ENCODE data around the gene CDC42EP4. TPM values are rescaled to one million over a fixed set of nuclear protein-coding genes. Genes with fewer than 3 reads are reported as not detected.

Gene CDC42EP4
- total and polyA plus RNA-seq, 10 of the 15 experiments (the other 5 are each of a cell fraction or from before 2014, with no cell fraction given): 0.05 to 7.1 (median 2.7) TPM

GRCh38 chr17:73272906-73273218 lies 38.9 kb downstream of the CDC42EP4 start:
- H4K20me1 ChIP-seq (ENCODE audit: control insufficient read depth, insufficient read depth): no peaks in the 10 kb centered on the region
- ChIA-PET RAD21 (ENCODE audit: unreplicated experiment) (interaction anchor here (2.3 kb wide), 1 partner anchor 25 kb away, joined by 8 read pairs; no protein-coding TSS in a partner anchor), SMC1A (ENCODE audit: uncharacterized antibody, unreplicated experiment) (no interaction called here), CTCF (interaction anchor here (1.3 kb wide), 1 partner anchor 9 kb away, joined by 3 read pairs; no protein-coding TSS in a partner anchor), POLR2A (no interaction called here)
- H3K4me1 ChIP-seq (ENCODE audit: control insufficient read depth, insufficient read depth, low read length): peaks cover 14% of the 10 kb centered on the region
- no peak overlapping the region for H3K27ac ChIP-seq (ENCODE audit: control insufficient read depth, insufficient read depth)
- no peak overlapping the region for H2AFZ ChIP-seq (ENCODE audit: control insufficient read depth, low read depth, low read length)
- no peaks in the 10 kb centered on the region for H3K9me3 ChIP-seq (replicated peaks; ENCODE audit: control insufficient read depth, insufficient read depth, low read length)
- no peaks in the 10 kb centered on the region for H3K27me3 ChIP-seq (replicated peaks in 1 of 2; ENCODE audit: control insufficient read depth in 2 of 2, insufficient read depth in 2 of 2, low read length in 1 of 2)
- no peaks in the 10 kb centered on the region for H3K36me3 ChIP-seq (ENCODE audit: control insufficient read depth in 2 of 2, insufficient read depth in 2 of 2, low read length in 1 of 2)
- DNase-seq (ENCODE audit: low read depth, low spot score) (no peak), ATAC-seq (no peak), FAIRE-seq (no peak)
- BruUV-seq (replicated peaks): no TSS peak
- no peak overlapping the region for H3K4me3 ChIP-seq
- no peak overlapping the region for H3K9ac ChIP-seq (ENCODE audit: control insufficient read depth, insufficient read depth, low read length)
- no peaks in the 10 kb centered on the region for H3K79me2 ChIP-seq (ENCODE audit: control insufficient read depth, insufficient read depth, low read length)
- WGBS (ENCODE audit: insufficient coverage, insufficient replicate concordance, low lambda C conversion rate, missing lambda C conversion rate): 71% methylated on average over 8 of the region's 8 CpGs
- H3K4me2 ChIP-seq (ENCODE audit: control insufficient read depth, insufficient read depth): no peak overlapping the region
- in situ Hi-C loops (cut with MboI) (loop anchor here (5.0 to 10.0 kb wide), 2 partner anchors 34 to 922 kb away; no protein-coding TSS in a partner anchor), intact Hi-C loops (cut with micrococcal nuclease; ENCODE audit: unreplicated experiment) (no loop called here)
- TF ChIP-seq RAD51 (IDR thresholded peaks at IDR 0.05) (no peak), MEF2B (IDR thresholded peaks at IDR 0.05; ENCODE audit: partially characterized antibody, poor library complexity, severe bottlenecking) (no peak), NBN (IDR thresholded peaks at IDR 0.05) (no peak), ZBTB33 (IDR thresholded peaks at IDR 0.05) (no peak), POU2F2 (IDR thresholded peaks at IDR 0.05; ENCODE audit: borderline replicate concordance, low read depth, low read length) (no peak), HCFC1 (IDR thresholded peaks at IDR 0.05; ENCODE audit: low read length) (no peak), CBX5 (IDR thresholded peaks at IDR 0.05; ENCODE audit: low read depth) (no peak)
- TF ChIP-seq, protein P1, sequence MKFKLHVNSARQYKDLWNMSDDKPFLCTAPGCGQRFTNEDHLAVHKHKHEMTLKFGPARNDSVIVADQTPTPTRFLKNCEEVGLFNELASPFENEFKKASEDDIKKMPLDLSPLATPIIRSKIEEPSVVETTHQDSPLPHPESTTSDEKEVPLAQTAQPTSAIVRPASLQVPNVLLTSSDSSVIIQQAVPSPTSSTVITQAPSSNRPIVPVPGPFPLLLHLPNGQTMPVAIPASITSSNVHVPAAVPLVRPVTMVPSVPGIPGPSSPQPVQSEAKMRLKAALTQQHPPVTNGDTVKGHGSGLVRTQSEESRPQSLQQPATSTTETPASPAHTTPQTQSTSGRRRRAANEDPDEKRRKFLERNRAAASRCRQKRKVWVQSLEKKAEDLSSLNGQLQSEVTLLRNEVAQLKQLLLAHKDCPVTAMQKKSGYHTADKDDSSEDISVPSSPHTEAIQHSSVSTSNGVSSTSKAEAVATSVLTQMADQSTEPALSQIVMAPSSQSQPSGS (IDR thresholded peaks at IDR 0.05; ENCODE audit: low read length): no peak
- TF ChIP-seq, protein P2, sequence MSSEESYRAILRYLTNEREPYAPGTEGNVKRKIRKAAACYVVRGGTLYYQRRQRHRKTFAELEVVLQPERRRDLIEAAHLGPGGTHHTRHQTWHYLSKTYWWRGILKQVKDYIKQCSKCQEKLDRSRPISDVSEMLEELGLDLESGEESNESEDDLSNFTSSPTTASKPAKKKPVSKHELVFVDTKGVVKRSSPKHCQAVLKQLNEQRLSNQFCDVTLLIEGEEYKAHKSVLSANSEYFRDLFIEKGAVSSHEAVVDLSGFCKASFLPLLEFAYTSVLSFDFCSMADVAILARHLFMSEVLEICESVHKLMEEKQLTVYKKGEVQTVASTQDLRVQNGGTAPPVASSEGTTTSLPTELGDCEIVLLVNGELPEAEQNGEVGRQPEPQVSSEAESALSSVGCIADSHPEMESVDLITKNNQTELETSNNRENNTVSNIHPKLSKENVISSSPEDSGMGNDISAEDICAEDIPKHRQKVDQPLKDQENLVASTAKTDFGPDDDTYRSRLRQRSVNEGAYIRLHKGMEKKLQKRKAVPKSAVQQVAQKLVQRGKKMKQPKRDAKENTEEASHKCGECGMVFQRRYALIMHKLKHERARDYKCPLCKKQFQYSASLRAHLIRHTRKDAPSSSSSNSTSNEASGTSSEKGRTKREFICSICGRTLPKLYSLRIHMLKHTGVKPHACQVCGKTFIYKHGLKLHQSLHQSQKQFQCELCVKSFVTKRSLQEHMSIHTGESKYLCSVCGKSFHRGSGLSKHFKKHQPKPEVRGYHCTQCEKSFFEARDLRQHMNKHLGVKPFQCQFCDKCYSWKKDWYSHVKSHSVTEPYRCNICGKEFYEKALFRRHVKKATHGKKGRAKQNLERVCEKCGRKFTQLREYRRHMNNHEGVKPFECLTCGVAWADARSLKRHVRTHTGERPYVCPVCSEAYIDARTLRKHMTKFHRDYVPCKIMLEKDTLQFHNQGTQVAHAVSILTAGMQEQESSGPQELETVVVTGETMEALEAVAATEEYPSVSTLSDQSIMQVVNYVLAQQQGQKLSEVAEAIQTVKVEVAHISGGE (CRISPR knock-in tag; IDR thresholded peaks at IDR 0.05): no peak
- TF ChIP-seq, protein P3, sequence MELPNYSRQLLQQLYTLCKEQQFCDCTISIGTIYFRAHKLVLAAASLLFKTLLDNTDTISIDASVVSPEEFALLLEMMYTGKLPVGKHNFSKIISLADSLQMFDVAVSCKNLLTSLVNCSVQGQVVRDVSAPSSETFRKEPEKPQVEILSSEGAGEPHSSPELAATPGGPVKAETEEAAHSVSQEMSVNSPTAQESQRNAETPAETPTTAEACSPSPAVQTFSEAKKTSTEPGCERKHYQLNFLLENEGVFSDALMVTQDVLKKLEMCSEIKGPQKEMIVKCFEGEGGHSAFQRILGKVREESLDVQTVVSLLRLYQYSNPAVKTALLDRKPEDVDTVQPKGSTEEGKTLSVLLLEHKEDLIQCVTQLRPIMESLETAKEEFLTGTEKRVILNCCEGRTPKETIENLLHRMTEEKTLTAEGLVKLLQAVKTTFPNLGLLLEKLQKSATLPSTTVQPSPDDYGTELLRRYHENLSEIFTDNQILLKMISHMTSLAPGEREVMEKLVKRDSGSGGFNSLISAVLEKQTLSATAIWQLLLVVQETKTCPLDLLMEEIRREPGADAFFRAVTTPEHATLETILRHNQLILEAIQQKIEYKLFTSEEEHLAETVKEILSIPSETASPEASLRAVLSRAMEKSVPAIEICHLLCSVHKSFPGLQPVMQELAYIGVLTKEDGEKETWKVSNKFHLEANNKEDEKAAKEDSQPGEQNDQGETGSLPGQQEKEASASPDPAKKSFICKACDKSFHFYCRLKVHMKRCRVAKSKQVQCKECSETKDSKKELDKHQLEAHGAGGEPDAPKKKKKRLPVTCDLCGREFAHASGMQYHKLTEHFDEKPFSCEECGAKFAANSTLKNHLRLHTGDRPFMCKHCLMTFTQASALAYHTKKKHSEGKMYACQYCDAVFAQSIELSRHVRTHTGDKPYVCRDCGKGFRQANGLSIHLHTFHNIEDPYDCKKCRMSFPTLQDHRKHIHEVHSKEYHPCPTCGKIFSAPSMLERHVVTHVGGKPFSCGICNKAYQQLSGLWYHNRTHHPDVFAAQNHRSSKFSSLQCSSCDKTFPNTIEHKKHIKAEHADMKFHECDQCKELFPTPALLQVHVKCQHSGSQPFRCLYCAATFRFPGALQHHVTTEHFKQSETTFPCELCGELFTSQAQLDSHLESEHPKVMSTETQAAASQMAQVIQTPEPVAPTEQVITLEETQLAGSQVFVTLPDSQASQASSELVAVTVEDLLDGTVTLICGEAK (IDR thresholded peaks at IDR 0.05; ENCODE audit: borderline replicate concordance): no peak

Measured in GM12878 (cell line).